Measurements from ENCODE around the gene FKBP5. TPM values are rescaled to one million over a fixed set of nuclear protein-coding genes. Genes with fewer than 3 reads are reported as not detected.

Gene FKBP5
- polyA plus RNA-seq, 2 of the 4 experiments (the other 2 are of a cell fraction), result 8.4 to 11.7 TPM

- ChIA-PET POLR2A (no interaction called here), CTCF (interaction anchor here (1.2 to 1.4 kb wide), 2 partner anchors 23 to 35 kb away, joined by 3 read pairs; no protein-coding TSS in a partner anchor)
- FAIRE-seq (no peak), ATAC-seq (no peak), DNase-seq (ENCODE audit: low read depth in 1 of 2, low spot score in 1 of 2) (no peak)
- Histone ChIP-seq H3K4me3 (no peak overlapping the region; the same call in 2 of the 3 replicates), H3K4me2 (peak overlapping the region; percentile 61; the same call in 1 of the 3 replicates), H3K9me3 (no peaks in the 10 kb centered on the region), H3K4me1 (peaks cover 11% of the 10 kb centered on the region; the same call in 2 of the 3 replicates), H3K27ac (no peak overlapping the region; a peak in 1 of 6 replicates)
- TF ChIP-seq SREBF2 (IDR thresholded peaks at IDR 0.05) (no peak), JUN (IDR thresholded peaks at IDR 0.05) (no peak), E2F6 (IDR thresholded peaks at IDR 0.05; ENCODE audit: borderline replicate concordance, low read depth) (no peak), BCL3 (IDR thresholded peaks at IDR 0.05) (no peak), POLR2A (IDR thresholded peaks at IDR 0.05; ENCODE audit: low read length) (no peak), NR3C1 (IDR thresholded peaks at IDR 0.05) (no peak), RFX5 (IDR thresholded peaks at IDR 0.05) (no peak)
- TF ChIP-seq, protein P1, sequence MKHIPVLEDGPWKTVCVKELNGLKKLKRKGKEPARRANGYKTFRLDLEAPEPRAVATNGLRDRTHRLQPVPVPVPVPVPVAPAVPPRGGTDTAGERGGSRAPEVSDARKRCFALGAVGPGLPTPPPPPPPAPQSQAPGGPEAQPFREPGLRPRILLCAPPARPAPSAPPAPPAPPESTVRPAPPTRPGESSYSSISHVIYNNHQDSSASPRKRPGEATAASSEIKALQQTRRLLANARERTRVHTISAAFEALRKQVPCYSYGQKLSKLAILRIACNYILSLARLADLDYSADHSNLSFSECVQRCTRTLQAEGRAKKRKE (CRISPR knock-in tag; IDR thresholded peaks at IDR 0.05; ENCODE audit: low read depth), result no peak
- TF ChIP-seq, protein P2, sequence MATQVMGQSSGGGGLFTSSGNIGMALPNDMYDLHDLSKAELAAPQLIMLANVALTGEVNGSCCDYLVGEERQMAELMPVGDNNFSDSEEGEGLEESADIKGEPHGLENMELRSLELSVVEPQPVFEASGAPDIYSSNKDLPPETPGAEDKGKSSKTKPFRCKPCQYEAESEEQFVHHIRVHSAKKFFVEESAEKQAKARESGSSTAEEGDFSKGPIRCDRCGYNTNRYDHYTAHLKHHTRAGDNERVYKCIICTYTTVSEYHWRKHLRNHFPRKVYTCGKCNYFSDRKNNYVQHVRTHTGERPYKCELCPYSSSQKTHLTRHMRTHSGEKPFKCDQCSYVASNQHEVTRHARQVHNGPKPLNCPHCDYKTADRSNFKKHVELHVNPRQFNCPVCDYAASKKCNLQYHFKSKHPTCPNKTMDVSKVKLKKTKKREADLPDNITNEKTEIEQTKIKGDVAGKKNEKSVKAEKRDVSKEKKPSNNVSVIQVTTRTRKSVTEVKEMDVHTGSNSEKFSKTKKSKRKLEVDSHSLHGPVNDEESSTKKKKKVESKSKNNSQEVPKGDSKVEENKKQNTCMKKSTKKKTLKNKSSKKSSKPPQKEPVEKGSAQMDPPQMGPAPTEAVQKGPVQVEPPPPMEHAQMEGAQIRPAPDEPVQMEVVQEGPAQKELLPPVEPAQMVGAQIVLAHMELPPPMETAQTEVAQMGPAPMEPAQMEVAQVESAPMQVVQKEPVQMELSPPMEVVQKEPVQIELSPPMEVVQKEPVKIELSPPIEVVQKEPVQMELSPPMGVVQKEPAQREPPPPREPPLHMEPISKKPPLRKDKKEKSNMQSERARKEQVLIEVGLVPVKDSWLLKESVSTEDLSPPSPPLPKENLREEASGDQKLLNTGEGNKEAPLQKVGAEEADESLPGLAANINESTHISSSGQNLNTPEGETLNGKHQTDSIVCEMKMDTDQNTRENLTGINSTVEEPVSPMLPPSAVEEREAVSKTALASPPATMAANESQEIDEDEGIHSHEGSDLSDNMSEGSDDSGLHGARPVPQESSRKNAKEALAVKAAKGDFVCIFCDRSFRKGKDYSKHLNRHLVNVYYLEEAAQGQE (IDR thresholded peaks at IDR 0.05), result no peak
- 86% methylated on average over 2 of the region's 2 CpGs for WGBS (ENCODE audit: missing lambda C conversion rate)
Measured at GRCh38 chr6:35686436-35686835, 2.3 kb downstream of the FKBP5 start.

- no peak for FAIRE-seq
- Histone ChIP-seq H3K4me2 (no peak overlapping the region), H3K4me3 (no peak overlapping the region), H3K9me3 (no peaks in the 10 kb centered on the region), H3K4me1 (peaks cover 7% of the 10 kb centered on the region; the same call in 2 of the 3 replicates), H3K27ac (no peak overlapping the region)
- DNase-seq (ENCODE audit: low read depth in 1 of 2, low spot score in 1 of 2), result no peak
- POLR2A ChIA-PET, result no interaction called here
- CTCF ChIA-PET, result interaction anchor here (1.0 kb wide), 1 partner anchor 9 kb away, joined by 4 read pairs; no protein-coding TSS in a partner anchor
- TF ChIP-seq, protein P3, sequence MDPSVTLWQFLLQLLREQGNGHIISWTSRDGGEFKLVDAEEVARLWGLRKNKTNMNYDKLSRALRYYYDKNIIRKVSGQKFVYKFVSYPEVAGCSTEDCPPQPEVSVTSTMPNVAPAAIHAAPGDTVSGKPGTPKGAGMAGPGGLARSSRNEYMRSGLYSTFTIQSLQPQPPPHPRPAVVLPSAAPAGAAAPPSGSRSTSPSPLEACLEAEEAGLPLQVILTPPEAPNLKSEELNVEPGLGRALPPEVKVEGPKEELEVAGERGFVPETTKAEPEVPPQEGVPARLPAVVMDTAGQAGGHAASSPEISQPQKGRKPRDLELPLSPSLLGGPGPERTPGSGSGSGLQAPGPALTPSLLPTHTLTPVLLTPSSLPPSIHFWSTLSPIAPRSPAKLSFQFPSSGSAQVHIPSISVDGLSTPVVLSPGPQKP (IDR thresholded peaks at IDR 0.05; ENCODE audit: low read depth, low read length), result no peak
- TF ChIP-seq SMC3 (IDR thresholded peaks at IDR 0.05) (no peak), POLR2AphosphoS2 (conservative IDR thresholded peaks at IDR 0.05; ENCODE audit: low read length) (no peak), HOXA7 (CRISPR knock-in tag; IDR thresholded peaks at IDR 0.05) (no peak), FOSB (CRISPR knock-in tag; IDR thresholded peaks at IDR 0.05) (no peak), NR3C1 (IDR thresholded peaks at IDR 0.05) (no peak), KDM1A (IDR thresholded peaks at IDR 0.05; ENCODE audit: low read depth) (no peak), RAD21 (conservative IDR thresholded peaks at IDR 0.05 in 1 of 2, IDR thresholded peaks at IDR 0.05 in 1 of 2) (no peak), CEBPB (IDR thresholded peaks at IDR 0.05) (no peak), ZFP36 (IDR thresholded peaks at IDR 0.05; ENCODE audit: borderline replicate concordance, partially characterized antibody) (no peak), BHLHE40 (IDR thresholded peaks at IDR 0.05; ENCODE audit: low read depth, low read length) (no peak), MYC (IDR thresholded peaks at IDR 0.05; ENCODE audit: borderline replicate concordance, low read length) (no peak), ZNF302 (CRISPR knock-in tag; IDR thresholded peaks at IDR 0.05) (no peak), NFE2L2 (conservative IDR thresholded peaks at IDR 0.05; ENCODE audit: low read length) (no peak), EP300 (IDR thresholded peaks at IDR 0.05) (no peak), POLR2A (IDR thresholded peaks at IDR 0.05; ENCODE audit: low read length) (no peak)
- TF ChIP-seq, protein P4, sequence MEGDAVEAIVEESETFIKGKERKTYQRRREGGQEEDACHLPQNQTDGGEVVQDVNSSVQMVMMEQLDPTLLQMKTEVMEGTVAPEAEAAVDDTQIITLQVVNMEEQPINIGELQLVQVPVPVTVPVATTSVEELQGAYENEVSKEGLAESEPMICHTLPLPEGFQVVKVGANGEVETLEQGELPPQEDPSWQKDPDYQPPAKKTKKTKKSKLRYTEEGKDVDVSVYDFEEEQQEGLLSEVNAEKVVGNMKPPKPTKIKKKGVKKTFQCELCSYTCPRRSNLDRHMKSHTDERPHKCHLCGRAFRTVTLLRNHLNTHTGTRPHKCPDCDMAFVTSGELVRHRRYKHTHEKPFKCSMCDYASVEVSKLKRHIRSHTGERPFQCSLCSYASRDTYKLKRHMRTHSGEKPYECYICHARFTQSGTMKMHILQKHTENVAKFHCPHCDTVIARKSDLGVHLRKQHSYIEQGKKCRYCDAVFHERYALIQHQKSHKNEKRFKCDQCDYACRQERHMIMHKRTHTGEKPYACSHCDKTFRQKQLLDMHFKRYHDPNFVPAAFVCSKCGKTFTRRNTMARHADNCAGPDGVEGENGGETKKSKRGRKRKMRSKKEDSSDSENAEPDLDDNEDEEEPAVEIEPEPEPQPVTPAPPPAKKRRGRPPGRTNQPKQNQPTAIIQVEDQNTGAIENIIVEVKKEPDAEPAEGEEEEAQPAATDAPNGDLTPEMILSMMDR (IDR thresholded peaks at IDR 0.05), result no peak
- TF ChIP-seq, protein P1 (CRISPR knock-in tag; IDR thresholded peaks at IDR 0.05; ENCODE audit: low read depth), result no peak
- ATAC-seq, result no peak
Measured at GRCh38 chr6:35683267-35683666, 5.4 kb downstream of the FKBP5 start.
